ENCODE results near the gene HAUS8. TPM values are rescaled to one million over a fixed set of nuclear protein-coding genes. Genes with fewer than 3 reads are reported as not detected.

The HAUS8 gene
- total and polyA plus RNA-seq, 2 experiments from 2014 or later, result 2.8 to 5.5 TPM

- Histone ChIP-seq H3K4me3 (no peak overlapping the region), H4K20me1 (ENCODE audit: insufficient read depth, poor library complexity, severe bottlenecking) (no peaks in the 10 kb centered on the region), H3K27ac (no peak overlapping the region), H2AFZ (no peak overlapping the region), H3K4me2 (no peak overlapping the region), H3K27me3 (no peaks in the 10 kb centered on the region), H3K36me3 (replicated peaks; ENCODE audit: insufficient read depth, low read depth) (no peaks in the 10 kb centered on the region), H3K9me2 (replicated peaks; ENCODE audit: insufficient read depth) (no peaks in the 10 kb centered on the region), H3K4me1 (ENCODE audit: insufficient read depth) (peaks cover 8% of the 10 kb centered on the region), H3K9me3 (ENCODE audit: low read depth) (no peaks in the 10 kb centered on the region), H3K79me2 (peaks cover 83% of the 10 kb centered on the region)
- TF ChIP-seq, protein P1, sequence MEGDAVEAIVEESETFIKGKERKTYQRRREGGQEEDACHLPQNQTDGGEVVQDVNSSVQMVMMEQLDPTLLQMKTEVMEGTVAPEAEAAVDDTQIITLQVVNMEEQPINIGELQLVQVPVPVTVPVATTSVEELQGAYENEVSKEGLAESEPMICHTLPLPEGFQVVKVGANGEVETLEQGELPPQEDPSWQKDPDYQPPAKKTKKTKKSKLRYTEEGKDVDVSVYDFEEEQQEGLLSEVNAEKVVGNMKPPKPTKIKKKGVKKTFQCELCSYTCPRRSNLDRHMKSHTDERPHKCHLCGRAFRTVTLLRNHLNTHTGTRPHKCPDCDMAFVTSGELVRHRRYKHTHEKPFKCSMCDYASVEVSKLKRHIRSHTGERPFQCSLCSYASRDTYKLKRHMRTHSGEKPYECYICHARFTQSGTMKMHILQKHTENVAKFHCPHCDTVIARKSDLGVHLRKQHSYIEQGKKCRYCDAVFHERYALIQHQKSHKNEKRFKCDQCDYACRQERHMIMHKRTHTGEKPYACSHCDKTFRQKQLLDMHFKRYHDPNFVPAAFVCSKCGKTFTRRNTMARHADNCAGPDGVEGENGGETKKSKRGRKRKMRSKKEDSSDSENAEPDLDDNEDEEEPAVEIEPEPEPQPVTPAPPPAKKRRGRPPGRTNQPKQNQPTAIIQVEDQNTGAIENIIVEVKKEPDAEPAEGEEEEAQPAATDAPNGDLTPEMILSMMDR (IDR thresholded peaks at IDR 0.05; ENCODE audit: poor library complexity), result no peak
- no peak for TF ChIP-seq EZH2 (IDR thresholded peaks at IDR 0.05; ENCODE audit: borderline replicate concordance)
- no peak for TF ChIP-seq EZH2phosphoT487 (IDR thresholded peaks at IDR 0.05; ENCODE audit: low read depth, severe bottlenecking, unreplicated experiment)
- WGBS (ENCODE audit: low lambda C conversion rate, missing lambda C conversion rate), result 89% methylated on average over 15 of the region's 15 CpGs
- DNase-seq (ENCODE audit: low spot score), result no peak
Measured at GRCh38 chr19:17091758-17092333, 16.6 kb upstream of the HAUS8 start.

- H3K9me3 ChIP-seq (ENCODE audit: low read depth), result no peaks in the 10 kb centered on the region
- 96% methylated on average over 9 of the region's 9 CpGs for WGBS (ENCODE audit: low lambda C conversion rate, missing lambda C conversion rate)
- DNase-seq (ENCODE audit: low spot score), result no peak
- H3K27me3 ChIP-seq, result no peaks in the 10 kb centered on the region
- H3K27ac ChIP-seq, result peak overlapping the region; percentile 80
- H3K4me3 ChIP-seq, result no peak overlapping the region
- H3K4me2 ChIP-seq, result no peak overlapping the region
- TF ChIP-seq, protein P1 (IDR thresholded peaks at IDR 0.05; ENCODE audit: poor library complexity), result no peak
- TF ChIP-seq EZH2 (IDR thresholded peaks at IDR 0.05; ENCODE audit: borderline replicate concordance), result no peak
- no peak for TF ChIP-seq EZH2phosphoT487 (IDR thresholded peaks at IDR 0.05; ENCODE audit: low read depth, severe bottlenecking, unreplicated experiment)
- no peak overlapping the region for H2AFZ ChIP-seq
- H3K79me2 ChIP-seq, result peaks cover 81% of the 10 kb centered on the region
- no peaks in the 10 kb centered on the region for H3K9me2 ChIP-seq (replicated peaks; ENCODE audit: insufficient read depth)
- H3K4me1 ChIP-seq (ENCODE audit: insufficient read depth), result peaks cover 8% of the 10 kb centered on the region
- no peaks in the 10 kb centered on the region for H3K36me3 ChIP-seq (replicated peaks; ENCODE audit: insufficient read depth, low read depth)
- no peaks in the 10 kb centered on the region for H4K20me1 ChIP-seq (ENCODE audit: insufficient read depth, poor library complexity, severe bottlenecking)
Measured at GRCh38 chr19:17090583-17090982, 15.3 kb upstream of the HAUS8 start.

DNA sequence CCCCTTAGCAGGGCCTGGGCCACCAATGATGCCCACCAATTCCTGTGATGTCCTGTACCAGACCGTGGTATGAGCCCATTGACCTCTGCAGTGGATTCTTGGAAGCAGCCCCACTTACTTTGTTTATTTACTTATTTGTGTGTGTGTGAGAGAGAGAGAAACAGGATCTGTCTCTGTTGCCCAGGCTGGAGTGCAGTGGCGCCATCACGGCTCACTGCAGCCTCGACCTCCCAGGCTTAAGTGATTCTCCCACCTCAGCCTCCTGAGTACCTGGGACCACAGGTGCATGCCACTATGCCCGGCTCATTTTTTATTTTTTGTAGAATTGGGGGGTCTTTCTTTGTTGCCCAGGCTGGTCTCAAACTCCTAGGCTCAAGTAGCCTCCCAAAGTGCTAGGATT is 13.3 kb upstream of the HAUS8 start:
- Histone ChIP-seq H2AFZ (no peak overlapping the region), H3K9me2 (replicated peaks; ENCODE audit: insufficient read depth) (no peaks in the 10 kb centered on the region), H3K4me2 (peak overlapping the region; percentile 55), H3K27ac (peak overlapping the region; percentile 80), H3K9me3 (ENCODE audit: low read depth) (no peaks in the 10 kb centered on the region), H3K4me1 (ENCODE audit: insufficient read depth) (peaks cover 8% of the 10 kb centered on the region), H3K36me3 (replicated peaks; ENCODE audit: insufficient read depth, low read depth) (no peaks in the 10 kb centered on the region), H3K4me3 (no peak overlapping the region), H3K79me2 (peaks cover 80% of the 10 kb centered on the region), H3K27me3 (no peaks in the 10 kb centered on the region), H4K20me1 (ENCODE audit: insufficient read depth, poor library complexity, severe bottlenecking) (no peaks in the 10 kb centered on the region)
- TF ChIP-seq EZH2 (IDR thresholded peaks at IDR 0.05; ENCODE audit: borderline replicate concordance) (no peak), EZH2phosphoT487 (IDR thresholded peaks at IDR 0.05; ENCODE audit: low read depth, severe bottlenecking, unreplicated experiment) (no peak)
- TF ChIP-seq, protein P1 (IDR thresholded peaks at IDR 0.05; ENCODE audit: poor library complexity), result no peak
- DNase-seq (ENCODE audit: low spot score), result no peak
- 91% methylated on average over 5 of the region's 5 CpGs for WGBS (ENCODE audit: low lambda C conversion rate, missing lambda C conversion rate)

Measured in hepatocyte (in vitro differentiated cells).